SIG-M5 treated with dmso at 0.1 percent for 504 hours (cell line): ENCODE measurements around the gene TXNDC12.

Experiments
- DNase-seq: peaks from one replicate; lab custom pipeline; 2025; ENCODE audit not compliant: unreplicated experiment; lab: John Stamatoyannopoulos, UW

The TXNDC12 gene

DNA sequence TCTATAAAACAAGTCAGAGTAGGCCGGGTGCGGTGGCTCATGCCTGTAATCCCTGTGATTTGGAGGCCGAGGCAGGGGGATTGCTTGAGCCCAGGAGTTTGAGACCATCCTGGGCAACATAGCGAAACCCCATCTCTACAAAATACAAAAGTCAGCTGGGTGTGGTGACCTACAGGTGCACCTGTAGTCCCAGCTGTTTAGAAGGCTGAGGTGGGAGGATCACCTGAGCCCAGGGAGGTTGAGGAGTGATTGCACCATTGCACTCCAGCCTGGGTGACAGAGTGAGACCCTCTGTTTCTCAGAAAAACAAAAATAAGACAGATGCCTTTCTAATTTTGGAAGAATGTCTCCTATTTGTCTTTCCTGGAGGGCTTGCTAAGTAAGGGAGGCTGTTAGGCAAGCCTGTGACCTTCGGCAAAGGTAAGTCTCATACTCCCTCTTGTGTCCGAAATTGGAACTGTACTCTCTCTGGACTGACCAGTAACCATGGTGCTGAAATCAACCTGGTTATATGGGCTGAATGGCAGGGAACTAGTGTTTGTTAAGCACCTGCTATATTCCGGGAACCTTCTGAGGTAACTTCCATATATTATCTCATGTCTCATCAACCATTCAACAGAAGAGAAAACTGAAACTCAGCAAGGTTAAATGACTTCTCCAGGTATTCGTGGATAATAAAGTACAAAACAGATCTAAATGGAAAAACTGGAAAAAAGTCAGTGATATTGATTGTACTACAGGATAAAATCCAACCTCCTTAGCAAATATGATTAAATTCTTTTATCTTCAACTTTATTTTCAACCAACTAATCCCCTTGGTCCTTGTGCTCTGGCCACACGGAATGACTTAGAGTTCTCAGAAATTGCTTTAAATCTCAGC lies 52.7 kb downstream of the TXNDC12 start:
- DNase-seq = peak; percentile 80

DNA sequence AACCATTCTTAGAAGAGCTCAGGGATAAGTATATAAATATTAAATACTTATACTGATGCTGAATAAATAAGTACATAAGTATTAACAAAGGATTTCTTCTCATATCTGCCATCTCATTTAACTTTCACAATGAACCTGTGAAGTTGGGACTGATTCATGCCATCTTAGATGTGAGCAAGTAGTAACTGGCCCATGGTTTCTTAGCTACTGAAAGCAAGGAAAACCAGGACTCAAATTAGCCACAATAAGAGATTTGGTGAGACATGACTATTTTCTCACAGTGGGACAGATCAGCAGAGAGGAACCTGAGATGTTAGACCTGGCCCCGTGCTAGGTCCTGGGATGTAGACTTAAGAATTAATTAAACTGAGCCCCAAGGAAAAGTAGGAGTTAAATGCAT lies 56.3 kb downstream of the TXNDC12 start:
- no peak for DNase-seq

DNA sequence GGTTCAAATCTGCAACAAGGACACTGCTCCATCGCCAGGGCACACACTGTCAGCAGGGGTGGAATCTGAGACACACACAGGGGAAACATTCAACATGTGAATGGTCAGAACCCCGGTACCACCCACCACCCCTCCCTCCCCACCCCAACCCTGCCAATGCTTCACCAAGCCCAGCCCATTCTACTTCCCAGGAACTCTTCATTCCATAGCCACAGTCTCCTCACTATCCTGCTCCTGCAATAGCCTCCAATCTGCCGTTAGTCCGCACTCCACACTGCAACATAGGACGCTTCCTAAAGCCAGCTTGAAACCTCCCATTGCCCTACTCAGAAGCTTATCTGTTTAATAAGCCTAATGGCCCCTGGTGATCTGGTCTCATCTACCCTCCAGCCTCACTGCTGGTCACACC lies 57.0 kb downstream of the TXNDC12 start:
- DNase-seq = no peak

DNA sequence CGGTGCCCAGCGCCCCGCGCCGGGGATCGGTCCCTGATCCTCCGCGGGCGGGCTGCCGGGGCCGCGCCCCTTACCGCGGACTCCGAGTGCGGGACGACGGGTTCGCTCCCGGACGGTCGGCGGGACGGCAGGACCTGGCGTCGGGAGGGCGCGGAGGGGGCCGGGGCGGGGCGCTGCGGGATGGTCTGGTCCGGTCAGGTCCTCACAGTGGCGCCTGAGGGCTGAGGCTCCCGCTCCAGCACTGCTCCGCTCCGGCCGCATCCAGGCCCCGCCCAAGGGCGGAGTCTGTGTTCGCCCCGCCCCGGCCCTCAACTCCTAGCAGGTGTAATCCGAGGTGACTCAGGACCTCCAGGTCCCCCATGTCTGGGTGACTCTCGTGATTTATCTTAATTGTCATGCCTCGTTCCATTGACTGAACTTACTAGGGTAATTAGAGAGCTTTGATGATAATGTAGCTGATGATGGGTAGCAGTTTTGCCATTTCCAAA lies 64.5 kb downstream of the TXNDC12 start, which contains the start of gene RAB3B:
TSS of gene RAB3B (minus strand) at position 223 of the 488 bp plus-strand sequence. CDS start 13,583 bp downstream, outside the sequence.
- DNase-seq = no peak

DNA sequence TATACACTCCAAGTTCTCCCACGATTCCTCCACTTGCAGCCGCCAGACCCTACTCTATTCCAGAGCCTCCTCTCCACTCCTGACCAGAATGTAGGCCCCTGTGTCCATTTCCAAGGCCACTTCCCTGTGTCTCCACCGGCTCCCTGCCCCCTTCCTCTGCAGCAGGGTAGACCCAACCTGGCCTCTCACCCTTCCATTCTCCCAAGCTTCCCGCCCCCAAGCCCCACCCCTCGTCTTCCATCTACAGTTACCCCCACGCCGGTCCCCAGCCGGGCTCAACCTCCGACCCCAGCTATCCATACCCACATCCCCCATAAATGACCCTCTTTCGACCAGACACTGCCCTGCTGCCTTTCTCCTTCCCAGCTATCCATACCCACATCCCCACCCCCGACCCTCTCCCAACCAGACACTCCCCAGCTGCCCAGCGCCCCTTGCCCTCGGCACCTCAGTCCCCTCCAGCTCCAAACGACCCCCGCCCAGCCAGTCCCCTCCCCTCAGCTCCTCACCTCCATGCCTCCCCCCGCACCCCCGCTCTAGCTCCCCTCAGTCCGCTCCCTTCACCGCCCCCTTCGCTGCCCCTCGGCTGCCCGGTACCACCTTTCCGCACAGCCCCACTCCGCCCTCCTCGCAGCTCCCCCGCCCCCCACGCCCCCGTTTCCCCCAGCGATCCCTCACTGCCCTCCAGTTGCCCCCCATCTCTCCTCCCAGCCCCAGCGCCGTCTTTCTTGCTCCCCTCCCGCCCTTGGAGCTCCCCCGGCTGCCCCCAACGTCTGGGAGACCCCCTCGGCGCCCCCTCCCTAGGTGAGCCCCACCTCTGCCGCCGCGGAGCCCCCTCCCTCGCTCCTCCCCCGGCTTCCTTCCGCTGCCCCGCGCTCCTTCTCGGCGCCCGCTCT lies 65.2 kb downstream of the TXNDC12 start:
- no peak for DNase-seq

DNA sequence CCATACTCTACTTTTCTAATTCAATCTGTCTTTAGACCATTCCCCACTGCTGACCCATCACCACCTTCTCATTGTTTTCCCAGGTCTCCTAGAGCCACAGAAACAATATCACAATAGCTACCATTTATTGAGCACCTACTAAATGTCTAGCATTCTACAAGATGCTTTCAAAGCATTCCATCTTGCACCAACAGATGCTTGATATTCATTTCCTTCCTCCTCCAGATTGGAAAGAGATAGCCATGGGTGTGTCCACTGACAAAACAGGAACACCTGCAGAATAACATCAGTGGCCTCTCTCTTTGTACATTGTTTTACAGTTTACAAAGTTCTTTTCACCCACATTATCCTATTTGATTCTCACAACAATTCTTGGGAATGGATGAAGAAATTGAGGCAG lies 66.7 kb downstream of the TXNDC12 start:
- no peak for DNase-seq

DNA sequence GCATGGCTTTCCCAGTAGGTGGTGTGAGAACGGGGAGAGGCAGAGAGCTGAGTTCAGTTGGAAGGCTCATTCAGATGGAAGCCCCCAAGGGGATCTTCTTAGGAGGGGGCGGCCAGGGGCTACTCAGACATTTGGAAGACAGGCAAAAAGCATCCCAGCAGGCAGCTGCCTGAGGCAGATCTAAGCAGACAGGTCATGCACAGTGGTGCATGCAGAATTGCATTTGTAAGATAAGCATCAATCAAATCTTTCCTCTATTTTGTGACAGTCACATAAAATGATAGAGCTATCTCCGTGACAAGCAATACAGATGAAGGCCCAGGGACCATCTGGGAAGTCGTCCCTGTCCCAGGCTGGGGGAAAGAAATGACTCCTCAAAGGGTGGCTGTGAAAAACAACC lies 68.3 kb downstream of the TXNDC12 start:
- no peak for DNase-seq

DNA sequence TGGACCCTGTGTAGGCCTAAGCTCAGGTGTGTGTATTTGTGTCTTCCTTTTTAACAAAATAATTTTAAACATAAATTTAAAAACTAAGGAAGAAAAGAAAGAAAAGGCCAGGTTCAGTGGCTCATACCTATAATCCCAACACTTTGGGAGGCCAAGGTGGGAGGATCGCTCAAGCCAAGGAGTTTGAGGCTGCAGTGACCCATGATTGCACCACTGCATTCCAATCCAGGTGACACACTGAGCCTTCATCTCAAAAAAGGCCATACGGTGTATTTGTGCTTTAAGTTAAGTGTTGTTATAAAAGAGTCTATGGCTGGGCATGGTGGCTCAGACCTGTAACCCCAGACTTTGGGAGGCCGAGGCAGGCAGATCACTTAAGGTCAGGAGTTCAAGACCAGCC lies 72.8 kb downstream of the TXNDC12 start:
- DNase-seq = no peak

DNA sequence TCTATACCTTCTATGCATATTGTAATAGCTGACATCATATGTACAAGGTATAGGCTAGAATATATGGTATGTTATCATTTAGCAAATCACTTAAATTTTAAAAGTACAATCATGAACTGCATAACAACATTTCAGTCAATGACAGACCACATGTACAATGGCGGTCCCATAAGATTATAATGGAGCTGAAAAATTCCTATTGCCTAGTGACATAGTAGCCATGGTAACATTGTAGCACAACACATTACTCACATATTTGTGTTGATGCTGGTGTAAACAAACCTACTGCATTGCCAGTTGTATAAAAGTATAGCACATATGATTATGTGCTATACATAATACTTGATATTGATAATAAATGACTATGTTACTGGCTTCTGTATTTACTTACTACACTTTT lies 73.4 kb downstream of the TXNDC12 start:
- DNase-seq = no peak

DNA sequence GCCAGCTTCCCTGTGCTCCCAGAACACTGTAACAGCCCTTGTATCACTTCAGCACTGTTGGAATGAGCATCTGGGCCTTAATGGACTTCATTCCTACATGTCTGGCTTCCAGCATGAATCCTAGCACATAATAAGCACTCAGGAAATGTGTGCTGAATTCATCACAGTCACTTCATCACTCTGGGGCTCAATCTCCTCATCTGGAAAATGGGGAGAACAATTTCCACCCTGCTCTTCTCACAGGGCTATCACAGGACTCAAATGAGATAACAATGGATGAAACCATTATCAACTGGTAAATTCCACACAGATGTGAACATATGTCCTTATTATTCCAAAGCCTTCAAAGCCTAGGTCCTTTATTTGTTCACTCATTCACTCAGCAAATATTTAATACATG lies 76.9 kb downstream of the TXNDC12 start:
- DNase-seq = no peak

DNA sequence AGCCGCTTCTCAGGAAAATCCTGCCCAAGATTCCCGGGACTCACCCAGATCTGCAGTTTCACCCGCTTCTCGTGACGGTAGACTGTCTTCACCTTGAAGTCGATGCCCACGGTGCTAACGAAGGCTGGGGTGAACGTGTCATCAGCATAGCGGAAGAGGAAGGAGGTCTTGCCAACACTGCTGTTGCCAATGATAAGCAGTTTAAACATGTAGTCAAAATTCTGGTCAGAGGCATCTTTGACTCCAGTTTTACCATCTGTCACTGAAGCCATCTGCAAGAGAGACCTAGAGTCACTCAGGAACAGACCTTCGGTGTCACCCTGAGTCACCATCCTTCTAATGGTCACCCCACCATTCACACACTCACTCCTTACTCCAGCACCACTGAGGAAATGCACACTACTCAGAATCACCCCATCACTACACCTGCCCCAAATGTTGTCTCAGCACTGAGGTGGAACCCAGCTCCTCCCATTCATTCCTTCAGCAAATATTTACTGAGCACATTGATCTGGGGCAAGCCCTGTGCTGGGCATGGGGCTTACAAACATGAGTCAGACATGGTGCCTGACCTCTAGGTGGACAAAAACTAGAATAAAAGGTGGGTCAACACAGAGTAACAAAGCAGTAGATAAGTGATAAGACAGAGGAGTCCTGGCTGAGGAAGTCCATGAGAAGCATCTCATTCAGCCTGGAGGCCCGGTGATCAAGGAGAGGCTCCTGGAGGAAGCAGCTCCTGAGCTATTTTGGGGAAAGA lies 78.0 kb downstream of the TXNDC12 start:
- no peak for DNase-seq

DNA sequence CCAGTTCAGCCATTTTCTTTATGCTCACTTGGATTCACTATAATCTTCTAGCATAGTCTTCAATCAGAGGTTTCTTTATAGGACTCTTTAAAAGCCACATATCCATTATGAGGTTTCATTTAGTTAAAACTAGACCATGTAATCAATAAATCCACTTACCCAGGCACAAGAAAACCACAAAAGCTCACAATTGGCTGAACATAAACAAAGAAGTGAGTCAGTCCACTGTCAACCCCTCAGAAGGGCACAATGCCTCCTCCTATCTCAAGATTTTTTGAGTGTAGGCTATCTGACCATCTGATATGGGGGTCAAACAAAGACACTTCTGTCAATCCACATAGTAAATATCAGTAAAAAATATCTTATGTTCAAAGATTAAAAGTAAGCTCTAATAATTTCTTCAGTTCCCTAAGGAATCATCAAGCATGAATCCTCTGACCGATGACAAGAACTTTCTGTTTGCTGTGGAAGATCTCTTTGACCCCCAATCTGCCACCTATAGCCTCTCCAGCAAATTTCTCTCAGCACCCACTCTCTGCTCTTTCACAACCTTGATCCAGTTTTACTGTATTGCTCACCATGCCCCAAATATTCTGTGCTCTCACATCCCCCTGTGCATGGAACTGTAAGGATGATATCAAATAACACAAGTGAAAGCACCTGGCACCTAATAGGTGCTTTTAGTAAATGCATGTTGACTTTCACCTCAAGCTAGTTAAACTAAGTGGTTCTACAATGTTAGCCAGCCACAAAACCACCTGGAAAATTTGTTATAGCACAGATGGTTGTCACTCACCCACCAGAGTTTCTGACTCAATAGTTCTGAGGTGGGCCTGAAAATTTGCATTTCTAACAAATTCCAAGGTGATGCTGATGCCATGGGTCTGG lies 81.2 kb downstream of the TXNDC12 start:
- no peak for DNase-seq
